Measurements from ENCODE around the gene ABCC3.

Gene ABCC3

DNA sequence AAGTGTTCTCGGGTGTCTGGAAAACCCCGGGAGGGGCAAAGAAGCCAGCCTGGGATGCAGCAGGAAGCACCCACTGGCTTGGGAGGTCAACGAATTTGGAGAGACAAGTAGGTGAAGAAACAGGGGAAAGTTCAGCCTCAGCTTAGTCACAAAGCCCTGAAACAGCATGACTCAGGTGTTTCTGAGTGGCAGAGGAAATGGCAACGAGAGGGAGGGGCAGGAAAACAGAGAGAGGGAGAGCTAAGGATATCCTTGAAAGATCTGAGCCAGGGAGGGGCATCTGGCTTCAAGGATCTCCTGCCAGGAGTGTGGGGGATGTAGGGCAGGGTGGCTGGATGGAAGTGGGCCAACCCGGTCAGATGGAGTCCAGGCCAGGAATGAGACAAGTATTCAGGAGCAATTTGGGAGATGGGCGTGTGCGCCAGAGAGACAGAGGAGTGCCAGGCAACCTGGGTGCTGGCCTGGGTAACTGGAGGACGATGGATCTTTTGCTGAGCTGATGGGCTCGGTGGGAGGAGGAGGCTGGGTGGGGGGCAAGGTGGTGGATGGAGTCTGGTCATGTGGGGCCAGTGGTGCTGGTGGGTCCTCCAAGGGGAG lies 27.2 kb downstream of the ABCC3 start:
- peak; percentile 76 for DNase-seq (ENCODE audit: low read depth)
- TF ChIP-seq, protein P1, sequence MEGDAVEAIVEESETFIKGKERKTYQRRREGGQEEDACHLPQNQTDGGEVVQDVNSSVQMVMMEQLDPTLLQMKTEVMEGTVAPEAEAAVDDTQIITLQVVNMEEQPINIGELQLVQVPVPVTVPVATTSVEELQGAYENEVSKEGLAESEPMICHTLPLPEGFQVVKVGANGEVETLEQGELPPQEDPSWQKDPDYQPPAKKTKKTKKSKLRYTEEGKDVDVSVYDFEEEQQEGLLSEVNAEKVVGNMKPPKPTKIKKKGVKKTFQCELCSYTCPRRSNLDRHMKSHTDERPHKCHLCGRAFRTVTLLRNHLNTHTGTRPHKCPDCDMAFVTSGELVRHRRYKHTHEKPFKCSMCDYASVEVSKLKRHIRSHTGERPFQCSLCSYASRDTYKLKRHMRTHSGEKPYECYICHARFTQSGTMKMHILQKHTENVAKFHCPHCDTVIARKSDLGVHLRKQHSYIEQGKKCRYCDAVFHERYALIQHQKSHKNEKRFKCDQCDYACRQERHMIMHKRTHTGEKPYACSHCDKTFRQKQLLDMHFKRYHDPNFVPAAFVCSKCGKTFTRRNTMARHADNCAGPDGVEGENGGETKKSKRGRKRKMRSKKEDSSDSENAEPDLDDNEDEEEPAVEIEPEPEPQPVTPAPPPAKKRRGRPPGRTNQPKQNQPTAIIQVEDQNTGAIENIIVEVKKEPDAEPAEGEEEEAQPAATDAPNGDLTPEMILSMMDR (conservative IDR thresholded peaks at IDR 0.05; ENCODE audit: low read depth, low read length) = no peak
- no peak overlapping the region for H3K4me3 ChIP-seq (ENCODE audit: low read depth, low read length)

DNA sequence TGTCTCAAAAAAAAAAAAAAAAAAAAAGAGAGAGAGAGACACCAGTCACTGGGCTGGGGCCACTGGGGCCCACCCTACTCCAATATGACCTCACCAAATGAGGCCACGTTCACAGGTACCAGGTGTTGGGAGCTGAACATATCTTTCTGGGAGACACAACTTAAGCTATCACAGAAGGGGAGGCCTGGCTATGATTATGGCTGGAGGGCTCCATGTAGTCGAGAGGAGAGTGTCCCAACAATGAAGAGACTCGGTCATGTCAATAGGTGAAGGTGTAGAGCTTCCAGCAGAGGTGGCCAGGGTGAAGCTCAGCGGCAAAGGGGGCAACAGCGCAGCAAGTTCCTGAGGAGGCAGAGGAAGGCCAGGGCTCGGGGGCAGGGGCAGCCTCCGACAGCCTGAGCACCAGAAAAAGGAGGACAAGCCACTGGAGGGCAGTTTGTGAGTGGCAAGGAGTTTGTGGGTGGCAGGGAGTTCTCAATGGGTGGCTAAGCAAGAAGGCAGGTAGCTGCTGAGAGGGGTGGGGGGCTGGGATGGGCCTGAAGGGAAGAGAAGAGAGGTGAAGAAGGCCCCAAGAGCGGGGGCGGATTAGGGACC lies 28.0 kb downstream of the ABCC3 start:
- TF ChIP-seq, protein P1 (conservative IDR thresholded peaks at IDR 0.05; ENCODE audit: low read depth, low read length) = no peak
- H3K4me3 ChIP-seq (ENCODE audit: low read depth, low read length) = no peak overlapping the region
- no peak for DNase-seq (ENCODE audit: low read depth)

DNA sequence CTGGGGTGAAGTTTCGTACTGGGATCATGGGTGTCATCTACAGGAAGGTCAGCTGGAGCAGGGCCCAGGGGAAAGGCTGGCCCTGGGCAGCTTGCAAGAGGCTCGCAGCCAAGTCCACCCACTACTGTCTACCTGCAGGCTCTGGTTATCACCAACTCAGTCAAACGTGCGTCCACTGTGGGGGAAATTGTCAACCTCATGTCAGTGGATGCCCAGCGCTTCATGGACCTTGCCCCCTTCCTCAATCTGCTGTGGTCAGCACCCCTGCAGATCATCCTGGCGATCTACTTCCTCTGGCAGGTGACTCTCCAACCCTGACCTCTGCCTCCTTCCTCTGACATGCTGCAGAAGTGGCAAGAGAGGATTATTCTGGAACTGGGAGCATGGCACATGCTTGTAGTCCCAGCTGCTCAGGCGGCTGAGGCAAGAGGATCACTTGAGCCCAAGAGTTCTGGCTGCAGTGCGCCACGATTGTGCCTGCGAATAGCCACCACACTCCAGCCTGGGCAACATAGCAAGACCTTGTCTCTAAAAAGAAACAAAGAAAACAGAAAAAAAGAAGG lies 29.2 kb downstream of the ABCC3 start:
- DNase-seq (ENCODE audit: low read depth) = no peak
- no peak overlapping the region for H3K4me3 ChIP-seq (ENCODE audit: low read depth, low read length)
- TF ChIP-seq, protein P1 (conservative IDR thresholded peaks at IDR 0.05; ENCODE audit: low read depth, low read length) = no peak

DNA sequence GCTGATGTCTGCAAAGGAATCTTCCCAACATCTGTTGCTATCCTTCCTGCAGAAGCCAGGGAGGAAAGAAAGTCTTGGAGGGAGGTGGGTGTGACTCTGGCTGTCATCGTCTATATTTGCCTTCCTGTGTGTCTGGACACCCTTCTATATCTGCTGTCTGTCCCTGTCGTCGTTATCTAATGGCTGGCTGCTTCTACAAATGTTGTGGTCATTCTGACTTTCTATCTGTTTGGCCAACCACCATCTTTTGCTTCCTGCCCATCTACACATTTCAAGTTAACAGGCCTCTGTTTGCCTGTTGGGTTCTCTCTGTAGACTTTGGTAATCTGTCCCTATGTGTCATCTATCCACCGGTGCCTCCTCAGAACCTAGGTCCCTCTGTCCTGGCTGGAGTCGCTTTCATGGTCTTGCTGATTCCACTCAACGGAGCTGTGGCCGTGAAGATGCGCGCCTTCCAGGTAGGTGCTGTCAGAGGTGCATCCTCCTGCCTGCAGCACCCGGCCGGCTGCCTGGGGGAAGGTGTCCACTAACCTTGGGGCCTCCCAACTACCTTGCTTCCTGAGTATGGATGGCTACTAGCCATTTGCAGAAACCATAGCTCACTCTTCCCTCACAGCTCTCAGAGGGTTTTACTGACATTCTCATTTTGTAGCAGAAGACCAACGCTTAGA lies 30.2 kb downstream of the ABCC3 start:
- no peak for DNase-seq (ENCODE audit: low read depth)
- no peak overlapping the region for H3K4me3 ChIP-seq (ENCODE audit: low read depth, low read length)
- TF ChIP-seq, protein P1 (conservative IDR thresholded peaks at IDR 0.05; ENCODE audit: low read depth, low read length) = no peak

DNA sequence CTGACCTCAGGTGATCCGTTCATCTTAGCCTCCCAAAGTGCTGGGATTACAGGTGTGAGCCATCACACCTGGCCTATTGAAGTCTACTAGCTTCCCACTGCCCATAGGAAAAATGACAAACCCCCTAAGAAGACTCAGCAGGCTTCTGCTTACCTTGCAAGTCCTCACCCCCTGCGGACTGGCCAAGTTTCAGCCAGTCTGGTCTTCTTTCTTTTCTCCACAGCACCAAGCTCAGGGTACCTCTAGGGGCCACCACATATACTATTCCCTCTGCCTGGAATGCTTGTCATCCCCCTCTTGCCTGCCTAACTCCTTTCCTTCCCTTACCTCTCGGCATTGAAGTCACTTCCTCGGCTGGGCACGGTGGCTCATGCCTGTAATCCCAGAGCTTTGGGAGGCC lies 31.2 kb downstream of the ABCC3 start:
- no peak for DNase-seq (ENCODE audit: low read depth)
- no peak overlapping the region for H3K4me3 ChIP-seq (ENCODE audit: low read depth, low read length)
- TF ChIP-seq, protein P1 (conservative IDR thresholded peaks at IDR 0.05; ENCODE audit: low read depth, low read length) = no peak

DNA sequence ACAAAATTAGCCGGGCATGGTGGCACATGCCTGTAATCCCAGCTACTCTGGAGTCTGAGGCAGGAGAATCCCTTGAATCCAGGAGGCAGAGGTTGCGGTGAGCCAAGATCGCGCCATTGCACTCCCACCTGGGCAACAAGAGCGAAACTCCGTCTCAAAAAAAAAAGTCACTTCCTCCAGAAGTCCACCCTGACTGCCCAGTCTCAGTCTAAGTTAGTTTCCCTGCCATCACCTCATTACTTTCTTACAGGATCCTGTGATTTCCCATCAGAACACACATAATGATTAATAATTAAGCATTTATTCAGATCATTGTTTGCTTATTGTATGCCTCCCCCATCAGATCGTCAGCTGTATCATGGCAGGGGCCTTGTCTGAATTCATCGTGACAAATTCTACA lies 31.6 kb downstream of the ABCC3 start:
- no peak for DNase-seq (ENCODE audit: low read depth)
- TF ChIP-seq, protein P1 (conservative IDR thresholded peaks at IDR 0.05; ENCODE audit: low read depth, low read length) = no peak
- no peak overlapping the region for H3K4me3 ChIP-seq (ENCODE audit: low read depth, low read length)

All from choroid plexus epithelial cell (primary cell).